Measurements from ENCODE around the gene CYBA. TPM values are rescaled to one million over a fixed set of nuclear protein-coding genes. Genes with fewer than 3 reads are reported as not detected.

Gene CYBA
- total and polyA plus RNA-seq, 9 of the 15 experiments (the other 6 are each of a cell fraction or from before 2014, with no cell fraction given): 0.34 to 683 (median 93.0) TPM

DNA sequence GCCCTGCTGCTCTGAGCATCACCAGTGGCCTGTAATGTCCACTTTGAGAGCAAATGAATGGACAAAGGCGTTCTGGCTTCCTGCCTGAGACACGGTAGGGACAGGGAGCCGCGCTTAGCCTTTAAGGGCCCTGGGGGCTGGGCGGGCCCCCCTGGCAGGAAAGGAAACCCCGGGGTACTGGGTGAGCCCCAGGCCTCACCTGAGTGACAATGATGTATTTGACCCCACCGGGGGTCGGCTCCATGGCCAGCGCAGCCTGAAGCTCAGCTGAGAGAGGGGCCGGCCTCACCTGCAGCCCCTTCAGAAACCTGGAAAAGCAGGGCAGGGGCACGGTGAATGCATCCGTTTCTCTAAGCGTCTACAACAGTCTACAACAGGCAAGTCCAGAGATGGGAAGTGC, 2.2 kb upstream of the CYBA start:
- no peaks in the 10 kb centered on the region for H3K9me3 ChIP-seq (replicated peaks; ENCODE audit: control insufficient read depth, insufficient read depth, low read depth, low read length)
- H3K79me2 ChIP-seq (ENCODE audit: control insufficient read depth, insufficient read depth, low read length): peaks cover 39% of the 10 kb centered on the region
- H3K9ac ChIP-seq (ENCODE audit: insufficient read depth in 1 of 2, low read depth in 2 of 2, low read length in 2 of 2): no peak overlapping the region
- WGBS (ENCODE audit: insufficient coverage, low coverage, missing lambda C conversion rate): 90% methylated on average over 10 of the region's 13 CpGs
- H3K9me1 ChIP-seq (ENCODE audit: control insufficient read depth, insufficient read depth, low read length): no peaks in the 10 kb centered on the region
- H3K27me3 ChIP-seq (ENCODE audit: control insufficient read depth in 2 of 2, insufficient read depth in 2 of 2, low read length in 2 of 2): no peaks in the 10 kb centered on the region
- in situ Hi-C loops (cut with MboI): no loop called here
- BruUV-seq (replicated peaks): no TSS peak
- ChIA-PET POLR2A (interaction anchor here (0.6 to 0.7 kb wide), 2 partner anchors 116 to 216 kb away, joined by 3 to 4 read pairs; no protein-coding TSS in a partner anchor), CTCF (ENCODE audit: low intra/inter-chr PET ratio) (no interaction called here)
- H3K4me3 ChIP-seq: no peak overlapping the region
- intact Hi-C loops (cut with micrococcal nuclease): no loop called here
- H2AFZ ChIP-seq (ENCODE audit: low read depth, low read length): no peak overlapping the region
- no peak overlapping the region for H3K27ac ChIP-seq (ENCODE audit: extremely low read depth, low read depth, low read length)
- FAIRE-seq (no peak), DNase-seq (ENCODE audit: extremely low read depth in 1 of 4, low spot score in 3 of 4) (no peak), ATAC-seq (no peak)
- peaks cover 77% of the 10 kb centered on the region; the same call in 2 of the 3 replicates for H3K36me3 ChIP-seq (ENCODE audit: control insufficient read depth, insufficient read depth, low read length)
- TF ChIP-seq ZNF140 (CRISPR knock-in tag; IDR thresholded peaks at IDR 0.05) (no peak), SMAD4 (CRISPR knock-in tag; conservative IDR thresholded peaks at IDR 0.05) (no peak), HDGF (IDR thresholded peaks at IDR 0.05) (no peak), IRF2 (CRISPR knock-in tag; IDR thresholded peaks at IDR 0.05) (no peak), ZNF408 (CRISPR knock-in tag; IDR thresholded peaks at IDR 0.05; ENCODE audit: low read depth) (no peak), CBX5 (IDR thresholded peaks at IDR 0.05; ENCODE audit: borderline replicate concordance, low read depth) (no peak), MXI1 (IDR thresholded peaks at IDR 0.05; ENCODE audit: low read depth, low read length) (no peak), NFE2 (IDR thresholded peaks at IDR 0.05; ENCODE audit: low read depth) (no peak), ZBTB17 (CRISPR knock-in tag; IDR thresholded peaks at IDR 0.05) (no peak), RBM22 (IDR thresholded peaks at IDR 0.05; ENCODE audit: low read depth, low read length, poor library complexity, severe bottlenecking) (no peak), ZNF639 (CRISPR knock-in tag; conservative IDR thresholded peaks at IDR 0.05 in 1 of 2, IDR thresholded peaks at IDR 0.05 in 1 of 2) (no peak), CBFA2T2 (conservative IDR thresholded peaks at IDR 0.05) (no peak), ZNF695 (CRISPR knock-in tag; IDR thresholded peaks at IDR 0.05) (no peak), LEF1 (IDR thresholded peaks at IDR 0.05) (no peak), ZNF3 (CRISPR knock-in tag; IDR thresholded peaks at IDR 0.05) (no peak), CREB3L1 (IDR thresholded peaks at IDR 0.05; ENCODE audit: borderline replicate concordance, low read depth) (no peak), ZNF277 (CRISPR knock-in tag; IDR thresholded peaks at IDR 0.05; ENCODE audit: borderline replicate concordance) (no peak), RBM34 (IDR thresholded peaks at IDR 0.05; ENCODE audit: borderline replicate concordance, insufficient read depth, low read length) (no peak)
- H3K4me2 ChIP-seq (ENCODE audit: insufficient read depth, low read length): no peak overlapping the region
- H3K4me1 ChIP-seq (replicated peaks in 1 of 2; ENCODE audit: control insufficient read depth in 2 of 2, insufficient read depth in 2 of 2, low read length in 2 of 2): peaks cover 11 to 91% of the 10 kb centered on the region in 2 experiments; a peak in 4 of 5 replicates
- peaks cover 9% of the 10 kb centered on the region; the same call in 1 of the 2 replicates for H4K20me1 ChIP-seq (replicated peaks; ENCODE audit: control insufficient read depth, insufficient read depth, low read length)
